Liver (tissue), 9 donors: ENCODE data around the gene YY1. TPM values are rescaled to one million over a fixed set of nuclear protein-coding genes. Genes with fewer than 3 reads are reported as not detected.

Experiments used
- DNase-seq: peaks from one replicate; pipeline ENCODE4 v3.0.0-alpha.2; 2017; ENCODE audit warnings: low spot score
- H3K27ac ChIP-seq, 2 donors: one replicate each; pipeline ENCODE4 v1.7.0; 2013; ENCODE audit warnings: inconsistent platforms in 2 of 2, low read length in 2 of 2, control low read depth in 1 of 2, low read depth in 1 of 2, mild to moderate bottlenecking in 1 of 2
- H3K27me3 ChIP-seq, 4 donors: one replicate each; pipeline versions ENCODE4 v1.6.1 to v1.7.0; 2013; ENCODE audit warnings: low read length in 3 of 4, inconsistent platforms in 1 of 4, mild to moderate bottlenecking in 1 of 4, moderate library complexity in 1 of 4; ENCODE audit not compliant: control insufficient read depth in 4 of 4, insufficient read depth in 4 of 4
- H3K36me3 ChIP-seq, 4 donors: one replicate each; pipeline versions ENCODE4 v1.6.1 to v1.7.0; 2013; ENCODE audit warnings: low read length in 3 of 4, mild to moderate bottlenecking in 3 of 4, low read depth in 1 of 4, moderate library complexity in 1 of 4; ENCODE audit not compliant: control insufficient read depth in 4 of 4, insufficient read depth in 3 of 4
- H3K4me1 ChIP-seq, 4 donors: one replicate each; pipeline versions ENCODE4 v1.6.1 to v1.7.0; 2013; ENCODE audit warnings: low read length in 3 of 4, mild to moderate bottlenecking in 3 of 4, moderate library complexity in 1 of 4; ENCODE audit not compliant: control insufficient read depth in 4 of 4, insufficient read depth in 4 of 4
- H3K4me3 ChIP-seq, 3 donors: one replicate each; pipeline versions ENCODE4 v1.6.1 to v1.7.0; 2013; ENCODE audit warnings: low read length in 3 of 3, control low read depth in 1 of 3, low read depth in 1 of 3, mild to moderate bottlenecking in 1 of 3
- H3K9ac ChIP-seq, 2 donors: one replicate each; pipeline ENCODE4 v1.7.0; 2013; ENCODE audit warnings: low read length in 2 of 2, mild to moderate bottlenecking in 2 of 2, moderate library complexity in 2 of 2, control low read depth in 1 of 2, low read depth in 1 of 2
- H3K9me3 ChIP-seq, 4 donors: one replicate each; pipeline versions ENCODE4 v1.6.1 to v1.7.0; 2013; ENCODE audit warnings: low read length in 3 of 4; ENCODE audit not compliant: control insufficient read depth in 4 of 4
- ATF3 ChIP-seq: IDR thresholded peaks from 2 replicates; pipeline ENCODE4 v1.6.1; 2016; ENCODE audit warnings: antibody characterized with exemption
- CTCF ChIP-seq: fragments of 150-350 bp; IDR thresholded peaks from 2 replicates; pipeline ENCODE4 v1.5.1; 2017; ENCODE audit warnings: improper control_type of control experiment, low read depth, low read length; ENCODE audit not compliant: missing input control
- FOXA1 ChIP-seq: IDR thresholded peaks from 2 replicates; pipeline ENCODE4 v1.6.1; 2016; ENCODE audit warnings: antibody characterized with exemption
- FOXA2 ChIP-seq: IDR thresholded peaks from 2 replicates; pipeline ENCODE4 v1.6.1; 2016; ENCODE audit warnings: antibody characterized with exemption
- GABPA ChIP-seq, 2 donors: IDR thresholded peaks in 1 of 2; conservative IDR thresholded peaks in 1 of 2; 2 replicates each; pipeline ENCODE4 v1.6.1; 2016; ENCODE audit warnings: antibody characterized with exemption in 2 of 2, mild to moderate bottlenecking in 1 of 2, moderate library complexity in 1 of 2
- HNF4A ChIP-seq, 2 donors: conservative IDR thresholded peaks; 2 replicates each; pipeline ENCODE4 v1.6.1; 2016; ENCODE audit warnings: antibody characterized with exemption in 2 of 2, mild to moderate bottlenecking in 2 of 2
- HNF4G ChIP-seq: IDR thresholded peaks from 2 replicates; pipeline ENCODE4 v1.6.1; 2016; ENCODE audit warnings: antibody characterized with exemption
- JUND ChIP-seq, 2 donors: IDR thresholded peaks; 2 replicates each; pipeline ENCODE4 v1.6.1; 2016; ENCODE audit warnings: antibody characterized with exemption in 2 of 2
- MAX ChIP-seq: IDR thresholded peaks from 2 replicates; pipeline ENCODE4 v1.6.1; 2016; ENCODE audit warnings: antibody characterized with exemption
- NR2F2 ChIP-seq: IDR thresholded peaks from 2 replicates; pipeline ENCODE4 v1.6.1; 2016; ENCODE audit warnings: antibody characterized with exemption
- REST ChIP-seq: IDR thresholded peaks from 2 replicates; pipeline ENCODE4 v1.6.1; 2016; ENCODE audit warnings: antibody characterized with exemption, mild to moderate bottlenecking
- RXRA ChIP-seq, 2 donors: IDR thresholded peaks; 2 replicates each; pipeline ENCODE4 v1.6.1; 2017 to 2018; ENCODE audit warnings: antibody characterized with exemption in 2 of 2, mild to moderate bottlenecking in 1 of 2
- SP1 ChIP-seq: IDR thresholded peaks from 2 replicates; pipeline ENCODE4 v1.6.1; 2018; ENCODE audit warnings: antibody characterized with exemption, mild to moderate bottlenecking
- TAF1 ChIP-seq: conservative IDR thresholded peaks from 2 replicates; pipeline ENCODE4 v1.6.1; 2016; ENCODE audit warnings: antibody characterized with exemption, mild to moderate bottlenecking
- YY1 ChIP-seq: IDR thresholded peaks from 2 replicates; pipeline ENCODE4 v1.6.1; 2016; ENCODE audit warnings: antibody characterized with exemption, mild to moderate bottlenecking
- ZBTB33 ChIP-seq: IDR thresholded peaks from 2 replicates; pipeline ENCODE4 v1.6.1; 2016; ENCODE audit warnings: antibody characterized with exemption
- WGBS: extraction: QIAGEN DNeasy Blood & Tissue Kit; methylation state at CpG from one replicate; pipeline ENCODE4 v1.1.7; 2013; 5-methylcytosine and 5-hydroxymethylcytosine counted together
- polyA plus RNA-seq, 2 donors: library from polyadenylated mRNA; stranded (reverse) in 1 of 2; unstranded in 1 of 2; fragments of 200-250 nt in 1 of 2; fragments of >200 nt in 1 of 2; fragmentation: Nextera tagmentation in 1 of 2; extraction: Ambion mirVana in 1 of 2; gene quantifications; one replicate each; pipeline versions ENCODE4 v1.2.1 to v1.2.3, GENCODE V29; 2013 to 2015
- total RNA-seq, 2 donors: library from RNA; depleted of rRNA; stranded (reverse); fragments of >200 nt; gene quantifications; one replicate each; pipeline ENCODE4 v1.2.3, GENCODE V29; 2014
- donor health status: healthy.
- donor health status: healthy.
- donor health status: healthy.
- donor health status: healthy.
- donor health status: healthy.

The YY1 gene
- total and polyA plus RNA-seq, 4 donors, result 15.8 to 37.4 (median 28.8) TPM

GRCh38 chr14:100190126-100190525 lies 48.8 kb upstream of the YY1 start (continued):
- no peak for TF ChIP-seq JUND (IDR thresholded peaks at IDR 0.05)

GRCh38 chr14:100191584-100192249 lies 47.2 kb upstream of the YY1 start:
- H3K4me3 ChIP-seq, result no peak overlapping the region
- DNase-seq, result no peak
- peaks cover 0 to 16% (median 12%) of the 10 kb centered on the region in 4 donors for H3K4me1 ChIP-seq
- no peaks in the 10 kb centered on the region for H3K36me3 ChIP-seq
- 84% methylated on average over 14 of the region's 14 CpGs for WGBS
- no peak overlapping the region for H3K9ac ChIP-seq
- no peaks in the 10 kb centered on the region for H3K9me3 ChIP-seq
- H3K27me3 ChIP-seq, result no peaks in the 10 kb centered on the region
- no peak for TF ChIP-seq ZBTB33
- TF ChIP-seq YY1, result no peak
- TF ChIP-seq REST, result no peak
- H3K27ac ChIP-seq, result no peak overlapping the region

GRCh38 chr14:100192250-100192671 lies 46.7 kb upstream of the YY1 start:
- H3K9me3 ChIP-seq, result no peaks in the 10 kb centered on the region
- DNase-seq, result no peak
- no peaks in the 10 kb centered on the region for H3K36me3 ChIP-seq
- peaks cover 0 to 16% (median 12%) of the 10 kb centered on the region in 4 donors for H3K4me1 ChIP-seq
- 68% methylated on average over 21 of the region's 21 CpGs for WGBS
- H3K27ac ChIP-seq, result peak overlapping the region; percentile 76 to 89
- H3K9ac ChIP-seq, result peak overlapping the region in 1 of 2 donors; percentile 67
- no peaks in the 10 kb centered on the region for H3K27me3 ChIP-seq
- peak overlapping the region in 2 of 3 donors; percentile 33 to 44 for H3K4me3 ChIP-seq
- no peak for TF ChIP-seq ZBTB33
- no peak for TF ChIP-seq YY1
- no peak for TF ChIP-seq FOXA1
- no peak for TF ChIP-seq CTCF
- no peak for TF ChIP-seq JUND (IDR thresholded peaks at IDR 0.05)
- TF ChIP-seq GABPA (IDR thresholded peaks at IDR 0.05 in 1 of 2, conservative IDR thresholded peaks at IDR 0.05 in 1 of 2), result no peak
- TF ChIP-seq TAF1, result no peak
- TF ChIP-seq REST, result no peak
- no peak for TF ChIP-seq HNF4G
- no peak for TF ChIP-seq MAX
- no peak for TF ChIP-seq RXRA (IDR thresholded peaks at IDR 0.05)
- no peak for TF ChIP-seq NR2F2
- no peak for TF ChIP-seq SP1
- no peak for TF ChIP-seq ATF3
- TF ChIP-seq FOXA2, result no peak
- TF ChIP-seq HNF4A (conservative IDR thresholded peaks at IDR 0.05), result no peak
